Putamen (tissue), 1 donor: ENCODE data around the gene S1PR3.

Experiments used
- DNase-seq: peaks from one replicate; pipeline ENCODE4 v3.0.0-alpha.2; 2016; ENCODE audit warnings: low spot score

The S1PR3 gene

DNA sequence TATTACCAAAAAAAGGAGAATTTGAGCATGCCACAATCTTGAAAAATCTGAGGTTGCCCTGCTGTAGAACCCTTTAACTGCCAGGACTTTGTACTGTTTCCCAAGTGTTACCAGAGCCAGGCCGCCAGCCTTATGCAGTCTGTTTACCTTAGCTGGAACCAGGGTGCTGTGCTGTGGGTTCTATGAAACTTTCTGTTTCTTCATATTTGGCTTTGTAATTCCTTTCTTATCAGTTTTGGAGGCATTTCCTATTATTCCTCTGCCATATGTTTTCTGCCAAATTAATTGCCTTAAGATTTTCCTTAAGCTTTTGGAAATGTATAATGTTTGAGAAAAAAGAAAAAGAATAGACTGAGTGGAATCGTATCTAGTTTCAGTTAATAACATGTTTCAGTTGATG, 2.1 kb downstream of the S1PR3 start:
- DNase-seq = no peak

DNA sequence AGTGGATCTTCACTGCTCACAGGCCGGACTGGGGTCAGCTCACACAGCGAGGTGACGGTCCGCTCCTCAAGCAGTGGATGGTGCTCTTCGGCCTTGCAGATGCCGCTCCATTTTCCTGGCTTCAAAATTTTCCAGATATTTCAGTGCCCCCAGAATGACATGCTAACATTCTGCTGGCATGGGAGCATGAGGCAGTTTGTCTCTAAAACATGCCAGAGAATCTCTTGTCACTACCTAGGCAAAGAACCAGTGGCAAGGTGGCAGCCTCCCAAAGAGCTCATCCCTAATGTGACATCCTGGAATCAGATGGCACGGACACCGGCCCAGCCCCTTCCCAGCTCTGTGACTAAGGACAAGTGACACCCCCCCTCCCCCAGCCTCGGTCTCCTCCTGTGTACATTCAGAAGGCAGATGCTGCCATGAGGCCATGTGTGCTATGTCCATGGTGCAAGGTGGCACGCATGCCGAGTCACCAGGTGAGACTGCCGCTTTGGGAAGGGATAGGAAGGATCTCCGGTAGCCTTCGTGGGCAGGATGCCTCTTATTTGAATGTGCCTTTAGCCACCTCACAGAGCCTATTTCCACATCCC, 2.7 kb downstream of the S1PR3 start:
- no peak for DNase-seq

GRCh38 chr9:88994469-88995199, 3.4 kb downstream of the S1PR3 start:
- DNase-seq = no peak

DNA sequence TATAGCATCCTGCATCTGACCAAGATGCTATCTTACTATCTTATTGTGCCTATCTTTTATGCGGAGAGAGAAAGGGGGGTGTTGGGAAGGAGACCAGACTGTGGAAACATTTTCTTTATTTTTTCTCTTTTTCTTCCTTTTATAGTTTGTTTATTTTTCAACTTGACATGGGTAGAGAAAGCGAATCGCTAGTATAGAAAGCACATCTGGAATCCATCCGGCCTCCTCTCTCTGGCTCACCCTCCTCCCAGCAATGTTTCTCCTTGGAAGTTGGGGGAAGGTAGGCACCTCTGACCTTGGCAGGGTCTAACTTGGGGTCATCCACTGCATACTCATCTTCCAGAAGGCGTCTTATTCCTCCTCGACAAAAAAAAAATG, 3.9 kb downstream of the S1PR3 start:
- DNase-seq = no peak

DNA sequence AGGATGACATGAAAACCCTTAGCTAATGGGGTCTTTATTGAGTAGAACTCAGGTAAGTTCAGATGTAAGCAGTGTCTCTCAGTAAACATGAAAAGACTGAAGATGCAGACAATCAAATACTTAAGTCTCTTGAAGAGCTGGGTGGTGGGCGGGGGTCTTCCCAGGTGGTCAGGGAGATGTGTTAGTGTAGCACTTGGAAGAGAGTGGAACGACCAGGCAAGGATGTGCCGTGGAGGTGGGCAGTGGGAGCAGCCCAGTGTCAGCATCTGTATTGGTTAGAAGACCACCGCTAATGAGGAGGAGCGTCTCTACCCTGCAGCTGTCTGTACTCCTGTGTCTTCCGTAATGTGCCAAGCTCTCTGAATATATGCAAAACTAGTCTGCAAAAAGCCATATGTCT, 4.4 kb downstream of the S1PR3 start:
- DNase-seq = no peak

DNA sequence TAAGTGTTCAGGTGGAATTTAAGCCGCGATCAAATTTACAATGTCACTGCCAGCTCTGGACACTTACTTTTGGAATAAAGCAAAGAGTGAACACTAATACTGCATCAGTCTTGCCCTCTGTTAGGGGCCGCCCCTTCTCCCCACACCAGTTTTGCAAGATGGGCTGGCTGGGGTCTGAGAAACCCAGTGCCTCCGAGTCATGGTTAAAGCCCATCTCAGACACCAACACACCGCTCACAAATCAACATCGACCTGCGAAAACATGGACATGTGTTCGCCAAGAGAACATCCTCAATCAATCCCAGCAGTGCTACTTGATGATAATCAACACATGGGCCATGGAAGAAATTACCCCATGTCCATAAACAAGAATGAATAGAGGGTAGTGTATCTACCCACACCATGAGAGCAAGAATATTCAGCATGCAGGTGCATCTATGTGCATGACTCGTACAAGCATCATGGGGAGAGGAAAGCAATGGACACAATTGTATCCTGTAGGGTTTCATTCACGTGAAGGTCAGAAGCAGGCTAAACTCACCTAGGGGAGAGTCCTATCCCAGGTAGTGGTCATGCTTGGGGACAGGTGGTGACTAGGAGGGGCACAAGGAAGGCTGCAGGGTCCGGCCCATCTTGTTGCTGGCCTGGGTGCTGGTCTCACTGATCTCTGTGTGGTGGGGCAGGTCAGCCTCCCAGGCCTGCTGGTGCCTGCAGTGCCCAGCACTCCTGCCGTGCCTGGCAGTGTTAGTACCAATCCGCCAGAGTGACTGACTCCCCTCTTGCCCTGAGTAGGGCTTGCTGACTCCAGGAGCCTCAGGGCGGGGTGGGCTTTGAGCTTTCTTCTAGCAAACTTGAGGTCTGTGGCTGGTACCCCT, 5.0 kb downstream of the S1PR3 start:
- DNase-seq = no peak

DNA sequence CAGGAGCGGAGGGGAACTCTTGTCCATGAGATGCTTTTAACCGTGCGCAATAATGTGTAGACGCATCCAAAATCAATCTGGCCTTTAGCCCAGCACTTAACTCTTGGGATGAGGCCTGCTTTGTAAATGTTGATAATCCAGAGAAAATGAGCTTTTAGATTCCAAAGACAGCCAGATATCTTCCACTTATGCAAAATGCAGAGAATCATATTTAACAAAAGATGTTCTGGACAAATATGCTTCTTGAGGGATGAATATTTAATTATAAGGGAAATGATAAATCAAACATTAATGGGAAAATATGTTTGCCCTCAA, 5.6 kb downstream of the S1PR3 start:
- no peak for DNase-seq

DNA sequence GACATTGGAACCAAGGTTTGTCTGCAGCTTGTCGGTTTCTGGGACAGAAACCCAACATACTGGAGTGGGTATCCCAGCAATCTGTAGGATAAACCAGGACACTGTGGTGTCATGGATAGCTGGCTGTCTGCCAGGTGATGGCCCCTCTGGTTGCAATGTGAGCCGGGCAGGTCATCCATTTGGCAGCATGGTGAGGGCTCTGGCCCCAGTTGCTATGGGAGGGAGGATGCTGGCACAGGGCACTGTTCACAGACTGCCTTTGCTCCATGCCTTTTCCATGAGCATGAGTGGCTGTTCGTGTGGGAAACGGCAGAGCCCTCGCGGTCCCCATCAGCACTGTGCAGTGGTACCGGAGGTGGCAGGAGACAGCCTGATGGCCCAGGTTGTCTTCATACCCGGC, 6.4 kb downstream of the S1PR3 start:
- no peak for DNase-seq

DNA sequence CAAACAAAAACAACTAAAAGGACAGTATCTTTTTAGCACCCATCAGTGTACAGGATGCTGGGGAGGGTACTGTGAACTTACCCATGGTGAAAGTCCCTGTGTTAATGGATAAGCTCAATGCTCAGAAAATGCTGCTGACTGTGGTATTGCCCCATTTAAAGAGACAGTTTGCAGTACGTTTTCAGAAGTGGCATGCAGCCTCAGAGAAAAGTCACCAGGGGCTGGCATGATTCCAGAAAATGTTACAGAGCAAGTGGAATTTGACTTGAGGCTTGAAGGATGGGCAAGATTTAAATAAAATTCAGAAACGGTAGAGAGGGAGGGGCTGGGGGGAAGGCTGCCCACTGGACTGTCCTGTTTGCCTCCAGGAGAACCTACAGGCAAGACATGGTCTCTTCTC, 7.2 kb downstream of the S1PR3 start:
- DNase-seq = no peak

DNA sequence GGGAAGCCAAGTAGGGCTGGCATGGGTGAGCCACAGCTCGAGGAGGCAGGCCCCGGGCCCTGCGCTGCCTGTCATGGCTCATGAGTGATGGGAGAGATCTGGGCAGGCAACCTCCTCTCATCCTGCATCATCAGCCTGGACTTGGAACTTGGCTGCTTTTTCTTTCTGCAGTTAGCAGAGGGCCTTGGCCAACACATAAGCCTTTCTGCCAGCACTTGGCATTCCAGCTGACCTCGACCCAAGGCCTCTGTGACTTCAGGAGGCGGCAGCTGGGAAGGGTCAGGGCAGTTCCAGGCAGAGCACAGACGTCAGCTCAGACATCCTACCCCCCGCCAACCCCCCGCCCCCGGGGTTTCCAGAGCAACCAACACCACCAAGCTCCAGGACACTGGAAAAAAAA, 7.6 kb downstream of the S1PR3 start:
- no peak for DNase-seq

DNA sequence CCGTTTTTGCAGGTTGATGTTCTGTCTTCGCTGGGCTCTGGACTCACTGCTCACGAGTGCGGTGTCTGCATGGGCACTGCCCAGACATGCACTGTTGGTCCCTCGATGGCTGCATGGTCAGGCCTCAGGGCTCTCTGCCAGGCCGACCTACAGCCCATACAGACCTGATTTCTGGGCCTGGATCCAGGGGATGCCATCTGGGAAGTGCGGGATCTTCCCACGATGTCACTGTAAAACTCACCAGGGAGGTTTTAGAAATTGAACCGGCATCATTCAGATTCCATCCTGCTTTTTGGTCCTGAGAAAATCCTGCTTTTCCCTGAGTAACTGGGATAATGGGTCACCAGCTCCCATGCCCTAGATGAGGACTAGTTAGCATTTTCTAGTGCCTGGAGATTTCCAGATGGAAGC, 9.1 kb downstream of the S1PR3 start:
- DNase-seq = no peak

DNA sequence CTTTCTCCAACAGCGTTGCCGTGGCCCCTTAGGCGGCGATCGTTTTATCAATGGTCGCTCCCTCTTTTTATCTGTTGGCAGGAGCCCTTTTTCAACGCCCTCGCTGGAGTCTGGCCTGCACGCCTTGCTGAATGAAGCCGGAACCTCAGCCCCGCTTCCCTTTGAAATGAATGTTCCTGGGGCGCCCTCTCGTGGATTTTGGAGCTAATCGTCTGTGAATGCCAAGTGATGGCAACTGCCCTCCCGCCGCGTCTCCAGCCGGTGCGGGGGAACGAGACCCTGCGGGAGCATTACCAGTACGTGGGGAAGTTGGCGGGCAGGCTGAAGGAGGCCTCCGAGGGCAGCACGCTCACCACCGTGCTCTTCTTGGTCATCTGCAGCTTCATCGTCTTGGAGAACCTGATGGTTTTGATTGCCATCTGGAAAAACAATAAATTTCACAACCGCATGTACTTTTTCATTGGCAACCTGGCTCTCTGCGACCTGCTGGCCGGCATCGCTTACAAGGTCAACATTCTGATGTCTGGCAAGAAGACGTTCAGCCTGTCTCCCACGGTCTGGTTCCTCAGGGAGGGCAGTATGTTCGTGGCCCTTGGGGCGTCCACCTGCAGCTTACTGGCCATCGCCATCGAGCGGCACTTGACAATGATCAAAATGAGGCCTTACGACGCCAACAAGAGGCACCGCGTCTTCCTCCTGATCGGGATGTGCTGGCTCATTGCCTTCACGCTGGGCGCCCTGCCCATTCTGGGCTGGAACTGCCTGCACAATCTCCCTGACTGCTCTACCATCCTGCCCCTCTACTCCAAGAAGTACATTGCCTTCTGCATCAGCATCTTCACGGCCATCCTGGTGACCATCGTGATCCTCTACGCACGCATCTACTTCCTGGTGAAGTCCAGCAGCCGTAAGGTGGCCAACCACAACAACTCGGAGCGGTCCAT, 10.0 kb downstream of the S1PR3 start:
- DNase-seq = peak; percentile 73

DNA sequence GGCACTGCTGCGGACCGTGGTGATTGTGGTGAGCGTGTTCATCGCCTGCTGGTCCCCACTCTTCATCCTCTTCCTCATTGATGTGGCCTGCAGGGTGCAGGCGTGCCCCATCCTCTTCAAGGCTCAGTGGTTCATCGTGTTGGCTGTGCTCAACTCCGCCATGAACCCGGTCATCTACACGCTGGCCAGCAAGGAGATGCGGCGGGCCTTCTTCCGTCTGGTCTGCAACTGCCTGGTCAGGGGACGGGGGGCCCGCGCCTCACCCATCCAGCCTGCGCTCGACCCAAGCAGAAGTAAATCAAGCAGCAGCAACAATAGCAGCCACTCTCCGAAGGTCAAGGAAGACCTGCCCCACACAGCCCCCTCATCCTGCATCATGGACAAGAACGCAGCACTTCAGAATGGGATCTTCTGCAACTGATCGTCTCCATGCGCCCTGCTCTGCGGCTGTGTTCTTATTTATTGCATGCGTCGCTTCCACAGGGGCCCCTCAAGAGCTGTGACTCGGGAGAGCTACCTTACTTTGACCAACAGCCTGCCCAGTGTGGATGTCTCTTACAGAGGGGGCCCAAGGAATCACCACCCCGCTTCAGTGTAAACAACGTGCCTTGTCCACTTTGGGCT, 10.8 kb downstream of the S1PR3 start:
- DNase-seq = no peak

DNA sequence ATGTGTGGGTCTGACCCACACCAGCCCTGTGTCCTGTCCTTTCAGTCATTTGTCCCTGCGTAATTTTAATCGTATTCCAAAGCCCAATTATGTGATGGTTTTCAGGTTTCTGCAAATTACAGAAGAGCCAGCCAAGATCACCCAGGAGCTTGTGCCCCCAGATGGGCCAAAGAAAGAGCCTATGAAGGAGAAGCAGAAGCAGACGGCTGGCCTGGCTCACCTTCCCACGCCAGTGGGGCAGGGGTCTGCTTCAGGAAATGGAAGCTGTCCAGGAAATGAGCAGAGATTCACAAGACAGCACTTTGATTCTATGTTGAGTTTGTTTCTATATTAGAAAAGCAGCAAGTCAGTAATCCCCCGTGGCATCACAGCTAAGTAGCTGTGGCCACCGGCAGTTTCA, 11.7 kb downstream of the S1PR3 start:
- DNase-seq = no peak

GRCh38 chr9:89005323-89005722, 14.1 kb downstream of the S1PR3 start:
- no peak for DNase-seq

DNA sequence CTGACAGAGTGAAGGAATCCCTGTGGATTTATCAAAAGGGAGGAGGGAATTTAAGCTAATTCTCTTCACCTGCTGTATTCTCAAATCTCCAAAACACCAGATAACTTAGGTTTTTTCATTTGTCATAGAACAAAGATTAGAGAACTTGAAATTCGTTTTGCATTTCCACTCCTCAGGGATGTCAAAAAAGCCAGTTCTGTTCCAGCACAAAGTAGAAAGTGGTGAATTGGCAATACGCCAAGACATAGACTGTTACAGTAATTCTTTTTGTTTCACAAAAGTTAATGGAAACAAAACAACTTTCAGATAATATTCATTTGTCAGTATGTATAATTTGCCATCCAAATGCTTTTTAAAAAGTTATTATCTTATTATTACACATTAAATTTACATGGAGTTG, 15.0 kb downstream of the S1PR3 start:
- no peak for DNase-seq

- DNase-seq = peak; percentile 23
Observed at GRCh38 chr9:89006996-89007967, 16.0 kb downstream of the S1PR3 start.

GRCh38 chr9:89008055-89008743, 16.9 kb downstream of the S1PR3 start:
- no peak for DNase-seq

- DNase-seq = no peak
Observed at GRCh38 chr9:89008744-89009545, 17.7 kb downstream of the S1PR3 start.
